Midbrain (tissue), 1 donor: ENCODE results near the gene PRDM15.
"Not testable (repeated sequence)": the region's sequence is repeated elsewhere in the genome, so short reads cannot be mapped to it uniquely, and the experiment has no call there.

Source experiments
- DNase-seq: peaks from one replicate; lab custom pipeline; 2025; lab: John Stamatoyannopoulos, UW

PRDM15 gene

GRCh38 chr21:41805643-41806042 lies 73.5 kb downstream of the PRDM15 start:
- no peak for DNase-seq

- no peak for DNase-seq
Measured at GRCh38 chr21:41805038-41805437, 74.1 kb downstream of the PRDM15 start.

GRCh38 chr21:41804381-41804780 lies 74.8 kb downstream of the PRDM15 start:
- no peak for DNase-seq

- DNase-seq = no peak
Measured at GRCh38 chr21:41803316-41803715, 75.8 kb downstream of the PRDM15 start.

GRCh38 chr21:41802684-41803083 lies 76.5 kb downstream of the PRDM15 start:
- DNase-seq = peak; percentile 80

GRCh38 chr21:41802198-41802584 lies 77.0 kb downstream of the PRDM15 start:
- DNase-seq = no peak

GRCh38 chr21:41801321-41802197 lies 77.6 kb downstream of the PRDM15 start:
- peak; percentile 8 for DNase-seq

GRCh38 chr21:41800425-41801320 lies 78.5 kb downstream of the PRDM15 start:
- no peak for DNase-seq

GRCh38 chr21:41799763-41800162 lies 79.4 kb downstream of the PRDM15 start:
- no peak for DNase-seq

- no peak for DNase-seq
Measured at GRCh38 chr21:41798326-41798725, 80.8 kb downstream of the PRDM15 start.

- DNase-seq = no peak
Measured at GRCh38 chr21:41796476-41797080, 82.6 kb downstream of the PRDM15 start.

- DNase-seq = no peak
Measured at GRCh38 chr21:41795726-41796125, 83.4 kb downstream of the PRDM15 start.

- no peak for DNase-seq
Measured at GRCh38 chr21:41794600-41794999, 84.5 kb downstream of the PRDM15 start.

GRCh38 chr21:41792711-41793110 lies 86.4 kb downstream of the PRDM15 start:
- no peak for DNase-seq

GRCh38 chr21:41786509-41786987 lies 92.6 kb downstream of the PRDM15 start:
- DNase-seq = no peak

- not testable (repeated sequence) for DNase-seq
Measured at GRCh38 chr21:41785262-41785661, 93.9 kb downstream of the PRDM15 start.

GRCh38 chr21:41784456-41785102 lies 94.6 kb downstream of the PRDM15 start:
- no peak for DNase-seq

- DNase-seq = no peak
Measured at GRCh38 chr21:41783476-41784180, 95.5 kb downstream of the PRDM15 start.

- DNase-seq = no peak
Measured at GRCh38 chr21:41781050-41781410, 98.1 kb downstream of the PRDM15 start.

GRCh38 chr21:41780337-41781049 lies 98.7 kb downstream of the PRDM15 start:
- no peak for DNase-seq

GRCh38 chr21:41779659-41780058 lies 99.5 kb downstream of the PRDM15 start:
- no peak for DNase-seq
